Measurements from ENCODE around the gene NSG1.

- TF ChIP-seq CTCF (IDR thresholded peaks at IDR 0.05) (no peak), POLR2A (IDR thresholded peaks at IDR 0.05; ENCODE audit: low read depth) (no peak), EP300 (IDR thresholded peaks at IDR 0.05) (no peak)
These were observed 10.8 kb upstream of the NSG1 start for GRCh38 chr4:4376074-4376473.
